H9 (cell line): ENCODE measurements around the gene HOXA4. TPM values are rescaled to one million over a fixed set of nuclear protein-coding genes. Genes with fewer than 3 reads are reported as not detected.
A peak's percentile ranks its signal among the peaks of the same experiment; 100 is the strongest.

Experiments
- DNase-seq: peaks from one replicate; pipeline ENCODE4 v3.0.0-alpha.2; 2017
- H2AFZ ChIP-seq: one replicate; pipeline ENCODE4 v1.6.1; 2013; ENCODE audit warnings: mild to moderate bottlenecking, low read length, control low read depth, moderate library complexity
- H2AK5ac ChIP-seq: 2 replicates; pipeline ENCODE4 v1.6.1; 2013; ENCODE audit warnings: low read length, control low read depth, mixed read lengths; ENCODE audit not compliant: insufficient read length
- H2BK120ac ChIP-seq: one replicate; pipeline ENCODE4 v1.6.1; 2013; ENCODE audit warnings: low read depth, mild to moderate bottlenecking, low read length, control low read depth, inconsistent platforms; ENCODE audit not compliant: poor library complexity, severe bottlenecking
- H2BK12ac ChIP-seq: 2 replicates; pipeline ENCODE4 v1.6.1; 2013; ENCODE audit warnings: low read length, control low read depth, mixed read lengths, low read depth; ENCODE audit not compliant: insufficient read length
- H2BK15ac ChIP-seq: 2 replicates; pipeline ENCODE4 v1.6.1; 2013; ENCODE audit warnings: low read depth, low read length, control low read depth
- H2BK20ac ChIP-seq: one replicate; pipeline ENCODE4 v1.6.1; 2013; ENCODE audit warnings: low read depth, mild to moderate bottlenecking, low read length, control low read depth, inconsistent platforms; ENCODE audit not compliant: poor library complexity, severe bottlenecking
- H2BK5ac ChIP-seq: 2 replicates; pipeline ENCODE4 v1.6.1; 2013; ENCODE audit warnings: low read length, control low read depth, mixed read lengths; ENCODE audit not compliant: insufficient read length
- H3K14ac ChIP-seq: 2 replicates; pipeline ENCODE4 v1.6.1; 2013; ENCODE audit warnings: low read length, control low read depth; ENCODE audit not compliant: insufficient read depth
- H3K18ac ChIP-seq: 2 replicates; pipeline ENCODE4 v1.6.1; 2013; ENCODE audit warnings: low read depth, mild to moderate bottlenecking, mixed read lengths, low read length, control low read depth; ENCODE audit not compliant: insufficient read length
- H3K23ac ChIP-seq: 2 replicates; pipeline ENCODE4 v1.6.1; 2013; ENCODE audit warnings: low read length, control low read depth, mixed read lengths, low read depth; ENCODE audit not compliant: insufficient read length
- H3K23me2 ChIP-seq: 2 replicates; pipeline ENCODE4 v1.6.1; 2013; ENCODE audit warnings: low read depth, mild to moderate bottlenecking, mixed read lengths, low read length, control low read depth; ENCODE audit not compliant: insufficient read length, poor library complexity, severe bottlenecking
- H3K27ac ChIP-seq: 2 replicates; pipeline ENCODE4 v1.5.1; 2013; ENCODE audit warnings: low read length, control low read depth, mixed read lengths, low read depth; ENCODE audit not compliant: insufficient read length
- H3K27me3 ChIP-seq: 2 replicates; pipeline ENCODE4 v1.6.1; 2013; ENCODE audit warnings: low read length, control low read depth, inconsistent platforms; ENCODE audit not compliant: insufficient read depth
- H3K4ac ChIP-seq: 2 replicates; pipeline ENCODE4 v1.6.1; 2013; ENCODE audit warnings: low read depth, mild to moderate bottlenecking, control low read depth, inconsistent platforms, low read length, moderate library complexity
- H3K4me1 ChIP-seq: 2 replicates; pipeline ENCODE4 v1.6.1; 2013; ENCODE audit warnings: low read length, control low read depth, inconsistent platforms; ENCODE audit not compliant: insufficient read depth
- H3K4me2 ChIP-seq: 2 replicates; pipeline ENCODE4 v1.6.1; 2013; ENCODE audit warnings: low read length, control low read depth, mixed read lengths; ENCODE audit not compliant: insufficient read length, insufficient read depth
- H3K56ac ChIP-seq: 2 replicates; pipeline ENCODE4 v1.6.1; 2013; ENCODE audit warnings: low read depth, mild to moderate bottlenecking, mixed read lengths, low read length, control low read depth; ENCODE audit not compliant: insufficient read length
- H3K79me1 ChIP-seq: 2 replicates; pipeline ENCODE4 v1.6.1; 2013; ENCODE audit warnings: low read depth, mild to moderate bottlenecking, moderate library complexity, low read length, control low read depth, inconsistent platforms; ENCODE audit not compliant: insufficient read depth, poor library complexity, severe bottlenecking
- H3K79me2 ChIP-seq: 2 replicates; pipeline ENCODE4 v1.6.1; 2013; ENCODE audit warnings: low read length, control low read depth, inconsistent platforms; ENCODE audit not compliant: insufficient read depth
- H3K9ac ChIP-seq: 2 replicates; pipeline ENCODE4 v1.6.1; 2013; ENCODE audit warnings: low read length, control low read depth, mixed read lengths; ENCODE audit not compliant: insufficient read length; ENCODE audit errors: extremely low read depth
- H3K9me3 ChIP-seq: one replicate; pipeline ENCODE4 v1.6.1; 2013; ENCODE audit warnings: low read depth, low read length, inconsistent platforms; ENCODE audit not compliant: control insufficient read depth
- H3T11ph ChIP-seq: one replicate; pipeline ENCODE4 v1.6.1; 2013; ENCODE audit warnings: mild to moderate bottlenecking, low read length, control low read depth, inconsistent platforms
- H4K20me1 ChIP-seq: one replicate; pipeline ENCODE4 v1.6.1; 2013; ENCODE audit not compliant: control insufficient read depth, insufficient read length, insufficient read depth
- H4K5ac ChIP-seq: 2 replicates; pipeline ENCODE4 v1.6.1; 2013; ENCODE audit warnings: low read depth, mild to moderate bottlenecking, mixed read lengths, low read length, control low read depth; ENCODE audit not compliant: insufficient read length
- H4K8ac ChIP-seq: replicated peaks from 2 replicates; pipeline ENCODE4 v1.6.1; 2013; ENCODE audit warnings: low read length, control low read depth, mixed read lengths, low read depth; ENCODE audit not compliant: insufficient read length
- H4K91ac ChIP-seq: 2 replicates; pipeline ENCODE4 v1.6.1; 2013; ENCODE audit warnings: low read depth, mild to moderate bottlenecking, moderate library complexity, mixed read lengths, low read length, control low read depth; ENCODE audit not compliant: insufficient read length
- H3K27ac Mint-ChIP-seq, 3 experiments: 2 replicates in 2 of 3; 3 replicates in 1 of 3; pipeline ENCODE4 v1.8.0; 2020 to 2021; ENCODE audit warnings: mixed read lengths in 3 of 3, mild to moderate bottlenecking in 1 of 3, moderate library complexity in 1 of 3
- H3K27me3 Mint-ChIP-seq: 2 replicates; pipeline ENCODE4 v1.8.0; 2021; ENCODE audit warnings: low read depth, mild to moderate bottlenecking, moderate library complexity, mixed read lengths
- H3K36me3 Mint-ChIP-seq, 3 experiments: 2 replicates in 2 of 3; 3 replicates in 1 of 3; pipeline ENCODE4 v1.8.0; 2020 to 2021; ENCODE audit warnings: low read depth in 3 of 3, mixed read lengths in 3 of 3; ENCODE audit not compliant: insufficient read depth in 1 of 3
- H3K4me1 Mint-ChIP-seq, 2 experiments: 2 replicates each; pipeline ENCODE4 v1.8.0; 2020; ENCODE audit warnings: mixed read lengths in 2 of 2
- H3K4me3 Mint-ChIP-seq, 2 experiments: 2 replicates in 1 of 2; 3 replicates in 1 of 2; pipeline ENCODE4 v1.8.0; 2020 to 2021; ENCODE audit warnings: mild to moderate bottlenecking in 2 of 2, mixed read lengths in 2 of 2, moderate library complexity in 1 of 2
- H3K9me3 Mint-ChIP-seq, 2 experiments: 2 replicates in 1 of 2; 3 replicates in 1 of 2; pipeline ENCODE4 v1.8.0; 2020; ENCODE audit warnings: mild to moderate bottlenecking in 2 of 2, mixed read lengths in 2 of 2, moderate library complexity in 1 of 2
- CTCF ChIP-seq: fragments of 200-600 bp; sonication (generic); conservative IDR thresholded peaks from 3 replicates; pipeline ENCODE4 v1.8.0; 2021; ENCODE audit warnings: antibody characterized with exemption, mild to moderate bottlenecking
- WGBS: extraction: QIAGEN DNeasy Blood & Tissue Kit; methylation state at CpG from one replicate; pipeline ENCODE4 v1.1.7; 2013; ENCODE audit warnings: missing lambda C conversion rate, low lambda C conversion rate, mixed read lengths; ENCODE audit not compliant: insufficient read length; ENCODE audit errors: extremely low coverage; 5-methylcytosine and 5-hydroxymethylcytosine counted together
- total RNA-seq: library from RNA; stranded (reverse); gene quantifications from 2 replicates; pipeline ENCODE4 v1.2.1, GENCODE V29; 2021

Gene HOXA4
- total RNA-seq, 1 experiment from 2014 or later: not detected

GRCh38 chr7:27159266-27160144 is 28.9 kb upstream of the HOXA4 start:
- no peak overlapping the region for H2BK120ac ChIP-seq
- no CpG with 5 or more reads among the region's 27 CpGs for WGBS
- no peaks in the 10 kb centered on the region for H3K79me2 ChIP-seq
- H3K18ac ChIP-seq: no peak overlapping the region
- H3K4me1 ChIP-seq: no peaks in the 10 kb centered on the region
- H3K9me3 Mint-ChIP-seq: peaks cover 15 to 18% of the 10 kb centered on the region in 2 experiments
- H3K14ac ChIP-seq: no peak overlapping the region
- no peak overlapping the region for H3K4me2 ChIP-seq
- no peak overlapping the region; a peak in 1 of 5 replicates for H3K4me3 Mint-ChIP-seq
- peaks cover 0 to 4% (median 0%) of the 10 kb centered on the region in 3 experiments; a peak in 3 of 7 replicates for H3K36me3 Mint-ChIP-seq
- no peaks in the 10 kb centered on the region for H3K9me3 ChIP-seq
- no peak overlapping the region for H3T11ph ChIP-seq
- no peak overlapping the region for H2AFZ ChIP-seq
- peaks cover 98% of the 10 kb centered on the region for H3K27me3 Mint-ChIP-seq
- no peak overlapping the region for H2BK12ac ChIP-seq
- H3K4me1 Mint-ChIP-seq: peaks cover 3 to 16% of the 10 kb centered on the region in 2 experiments
- H3K27me3 ChIP-seq: peaks cover 97% of the 10 kb centered on the region
- H3K27ac ChIP-seq: no peak overlapping the region
- peak; percentile 25 for DNase-seq
- H4K20me1 ChIP-seq: no peaks in the 10 kb centered on the region
- no peaks in the 10 kb centered on the region for H3K23me2 ChIP-seq
- H3K23ac ChIP-seq: no peak overlapping the region
- no peak overlapping the region for H4K8ac ChIP-seq
- H4K91ac ChIP-seq: no peak overlapping the region
- no peak overlapping the region for H3K56ac ChIP-seq
- no peak overlapping the region for H3K9ac ChIP-seq
- no peak overlapping the region for H2BK5ac ChIP-seq
- no peak overlapping the region for H3K27ac Mint-ChIP-seq
- H2BK15ac ChIP-seq: no peak overlapping the region
- H2AK5ac ChIP-seq: no peak overlapping the region
- no peak overlapping the region for H3K4ac ChIP-seq
- no peak for TF ChIP-seq CTCF
- no peak overlapping the region for H2BK20ac ChIP-seq
- no peak overlapping the region for H4K5ac ChIP-seq
- no peaks in the 10 kb centered on the region for H3K79me1 ChIP-seq
